ENCODE measurements around the gene LHX4. TPM values are rescaled to one million over a fixed set of nuclear protein-coding genes. Genes with fewer than 3 reads are reported as not detected.

Gene LHX4
- total and polyA plus RNA-seq, 9 of the 15 experiments (the other 6 are each of a cell fraction or from before 2014, with no cell fraction given) = 0.01 to 0.11 (median 0.07) TPM; not detected in 5

- DNase-seq (ENCODE audit: extremely low read depth in 1 of 4, low spot score in 3 of 4) (peak in 2 of 4 experiments; percentile 40 to 44), ATAC-seq (peak; percentile 63), FAIRE-seq (no peak)
- peak overlapping the region in 1 of 2 experiments; percentile 2; a peak in 1 of 4 replicates for H3K9ac ChIP-seq (ENCODE audit: insufficient read depth in 1 of 2, low read depth in 2 of 2, low read length in 2 of 2)
- H3K4me2 ChIP-seq (ENCODE audit: insufficient read depth, low read length) = peak overlapping the region; percentile 26; the same call in 1 of the 2 replicates
- intact Hi-C loops (cut with micrococcal nuclease) (no loop called here), in situ Hi-C loops (cut with MboI) (no loop called here)
- peaks cover 31% of the 10 kb centered on the region; the same call in 2 of the 3 replicates for H3K36me3 ChIP-seq (ENCODE audit: control insufficient read depth, insufficient read depth, low read length)
- H3K79me2 ChIP-seq (ENCODE audit: control insufficient read depth, insufficient read depth, low read length) = peaks cover 5% of the 10 kb centered on the region; the same call in 1 of the 3 replicates
- H3K27me3 ChIP-seq (ENCODE audit: control insufficient read depth in 2 of 2, insufficient read depth in 2 of 2, low read length in 2 of 2) = no peaks in the 10 kb centered on the region
- no TSS peak for BruUV-seq (replicated peaks)
- no peaks in the 10 kb centered on the region for H4K20me1 ChIP-seq (replicated peaks; ENCODE audit: control insufficient read depth, insufficient read depth, low read length)
- no peak overlapping the region for H3K4me3 ChIP-seq
- WGBS (ENCODE audit: insufficient coverage, low coverage, missing lambda C conversion rate) = 0% methylated on average over 1 of the region's 1 CpG
- ChIA-PET POLR2A (interaction anchor here (5.1 kb wide), 1 partner anchor 15 kb away, joined by 17 read pairs; no protein-coding TSS in a partner anchor), CTCF (ENCODE audit: low intra/inter-chr PET ratio) (no interaction called here)
- no peaks in the 10 kb centered on the region for H3K9me3 ChIP-seq (replicated peaks; ENCODE audit: control insufficient read depth, insufficient read depth, low read depth, low read length)
- H3K27ac ChIP-seq (ENCODE audit: extremely low read depth, low read depth, low read length) = no peak overlapping the region; the same call in 2 of the 3 replicates
- 0 out of 2 replicates have a peak overlapping the region, but pooled peaks have one; percentile 9 for H2AFZ ChIP-seq (ENCODE audit: low read depth, low read length)
- no peaks in the 10 kb centered on the region for H3K9me1 ChIP-seq (ENCODE audit: control insufficient read depth, insufficient read depth, low read length)
- peaks cover 7 to 27% of the 10 kb centered on the region in 2 experiments; a peak in 4 of 5 replicates for H3K4me1 ChIP-seq (replicated peaks in 1 of 2; ENCODE audit: control insufficient read depth in 2 of 2, insufficient read depth in 2 of 2, low read length in 2 of 2)
- TF ChIP-seq ZNF165 (CRISPR knock-in tag; IDR thresholded peaks at IDR 0.05; ENCODE audit: borderline replicate concordance) (no peak), TCF3 (CRISPR knock-in tag; IDR thresholded peaks at IDR 0.05) (peak; percentile 26; the same call in 1 of the 2 replicates), CBFA2T3 (IDR thresholded peaks at IDR 0.05) (peak; percentile 60), FOXM1 (IDR thresholded peaks at IDR 0.05; ENCODE audit: low read depth) (peak; percentile 12; the same call in 1 of the 2 replicates), FOXM1 (CRISPR knock-in tag; IDR thresholded peaks at IDR 0.05; ENCODE audit: low read depth) (no peak), YBX1 (IDR thresholded peaks at IDR 0.05) (no peak), EP300 (IDR thresholded peaks at IDR 0.05; ENCODE audit: low read length) (peak; percentile 29; the same call in 1 of the 2 replicates), ZNF592 (IDR thresholded peaks at IDR 0.05) (0 out of 2 replicates have a peak, but pooled peaks have one; percentile 46), ZBTB40 (IDR thresholded peaks at IDR 0.05) (no peak), ZBTB40 (CRISPR knock-in tag; IDR thresholded peaks at IDR 0.05) (no peak), DPF2 (IDR thresholded peaks at IDR 0.05) (peak; percentile 52; the same call in 1 of the 2 replicates)
Observed at GRCh38 chr1:180288940-180289339, 58.9 kb downstream of the LHX4 start.

Data from K562 (cell line).